Ishikawa (cell line): ENCODE results near the gene THAP3.

Experiments used
- CEBPB ChIP-seq: IDR thresholded peaks from 2 replicates; pipeline ENCODE4 v1.6.1; 2012
- CREB1 ChIP-seq: IDR thresholded peaks from 2 replicates; pipeline ENCODE4 v1.6.1; 2012; ENCODE audit warnings: low read depth
- EGR1 ChIP-seq: IDR thresholded peaks from 2 replicates; pipeline ENCODE4 v1.6.1; 2012
- EP300 ChIP-seq: IDR thresholded peaks from 2 replicates; pipeline ENCODE4 v1.6.1; 2012; ENCODE audit warnings: borderline replicate concordance
- FOXM1 ChIP-seq: IDR thresholded peaks from 2 replicates; pipeline ENCODE4 v1.6.1; 2012; ENCODE audit warnings: low read depth, borderline replicate concordance
- MAX ChIP-seq: IDR thresholded peaks from 2 replicates; pipeline ENCODE4 v1.6.1; 2012
- NFIC ChIP-seq: IDR thresholded peaks from 2 replicates; pipeline ENCODE4 v1.6.1; 2012
- RAD21 ChIP-seq: IDR thresholded peaks from 2 replicates; pipeline ENCODE4 v1.6.1; 2012; ENCODE audit warnings: low read depth
- REST ChIP-seq: IDR thresholded peaks from 2 replicates; pipeline ENCODE4 v1.6.1; 2012; ENCODE audit warnings: low read depth, mild to moderate bottlenecking
- TAF1 ChIP-seq: IDR thresholded peaks from 2 replicates; pipeline ENCODE4 v1.6.1; 2012; ENCODE audit warnings: low read depth, mild to moderate bottlenecking
- TCF12 ChIP-seq: IDR thresholded peaks from 2 replicates; pipeline ENCODE4 v1.6.1; 2012; ENCODE audit warnings: low read depth
- TEAD4 ChIP-seq: IDR thresholded peaks from 2 replicates; pipeline ENCODE4 v1.6.1; 2012
- USF1 ChIP-seq: IDR thresholded peaks from 2 replicates; pipeline ENCODE4 v1.6.1; 2012
- YY1 ChIP-seq: IDR thresholded peaks from 2 replicates; pipeline ENCODE4 v1.6.1; 2012; ENCODE audit warnings: low read depth
- ZBTB7A ChIP-seq: IDR thresholded peaks from 2 replicates; pipeline ENCODE4 v1.6.1; 2012; ENCODE audit warnings: low read depth

The THAP3 gene

GRCh38 chr1:6674771-6675170 is 50.1 kb downstream of the THAP3 start:
- no peak for TF ChIP-seq USF1
- TF ChIP-seq NFIC, result no peak
- TF ChIP-seq TAF1, result no peak
- TF ChIP-seq EGR1, result no peak
- TF ChIP-seq TEAD4, result no peak
- no peak for TF ChIP-seq MAX
- TF ChIP-seq TCF12, result no peak
- no peak for TF ChIP-seq CREB1
- TF ChIP-seq EP300, result no peak
- no peak for TF ChIP-seq ZBTB7A
- no peak for TF ChIP-seq REST
- no peak for TF ChIP-seq YY1
- no peak for TF ChIP-seq CEBPB
- TF ChIP-seq RAD21, result no peak
- TF ChIP-seq FOXM1, result no peak

GRCh38 chr1:6675941-6676340 is 51.3 kb downstream of the THAP3 start:
- no peak for TF ChIP-seq REST
- TF ChIP-seq EGR1, result no peak
- TF ChIP-seq CREB1, result no peak
- TF ChIP-seq TAF1, result no peak
- TF ChIP-seq NFIC, result no peak
- TF ChIP-seq MAX, result no peak
- no peak for TF ChIP-seq ZBTB7A
- no peak for TF ChIP-seq YY1
- TF ChIP-seq RAD21, result no peak
